NCI-H460 (cell line): ENCODE measurements around the gene LRRC63. TPM values are rescaled to one million over a fixed set of nuclear protein-coding genes. Genes with fewer than 3 reads are reported as not detected.
"Not testable (repeated sequence)": the region's sequence is repeated elsewhere in the genome, so short reads cannot be mapped to it uniquely, and the experiment has no call there.

Source experiments
- DNase-seq: peaks from one replicate; pipeline ENCODE4 v3.0.0-alpha.2; 2016; ENCODE audit warnings: low read depth; ENCODE audit errors: extremely low read depth
- total RNA-seq: library from RNA; depleted of rRNA; stranded (reverse); fragments of >200 nt; shearing (Covaris generic); gene quantifications from 2 replicates; pipeline ENCODE4 v1.2.3, GENCODE V29; 2014

The LRRC63 gene
- total RNA-seq, 1 experiment from 2014 or later: 25.2 TPM

DNA sequence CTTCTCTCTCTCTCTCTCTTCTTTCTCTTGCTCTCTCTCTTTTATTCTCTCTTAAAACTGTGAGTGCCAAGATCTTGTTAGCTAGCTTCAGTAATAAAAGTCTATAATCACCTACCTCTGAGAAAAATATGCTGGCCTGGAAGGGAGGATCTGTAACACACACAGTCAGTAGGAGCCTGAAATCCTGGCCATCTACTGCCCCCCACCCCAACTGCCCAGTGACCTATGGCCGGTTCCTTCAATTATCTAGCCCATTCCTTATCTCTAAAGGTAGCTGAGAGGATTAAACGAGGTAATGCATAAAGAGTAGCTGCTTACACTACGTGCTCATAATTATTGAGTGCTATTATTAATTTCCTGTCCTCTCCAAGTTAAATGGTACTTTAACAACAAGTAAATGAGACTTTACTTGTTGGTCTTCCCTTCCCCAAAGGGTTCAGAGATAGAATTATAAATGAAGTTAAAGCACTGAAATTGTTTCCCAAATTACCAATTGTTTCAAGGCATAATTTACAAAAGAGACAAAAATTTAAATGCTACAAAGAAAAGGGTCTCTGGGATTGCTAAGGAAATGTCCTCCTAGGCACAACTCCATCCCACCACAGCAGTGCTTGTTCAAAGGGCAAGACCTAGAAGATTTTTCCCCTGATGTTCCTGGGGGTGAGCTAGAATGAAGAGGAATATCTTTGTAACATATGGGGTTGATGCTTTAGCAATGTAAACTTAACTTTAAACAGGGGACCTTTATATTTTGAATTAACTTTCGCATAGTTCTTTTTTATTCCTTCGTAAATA, 31.6 kb upstream of the LRRC63 start:
- no peak for DNase-seq

DNA sequence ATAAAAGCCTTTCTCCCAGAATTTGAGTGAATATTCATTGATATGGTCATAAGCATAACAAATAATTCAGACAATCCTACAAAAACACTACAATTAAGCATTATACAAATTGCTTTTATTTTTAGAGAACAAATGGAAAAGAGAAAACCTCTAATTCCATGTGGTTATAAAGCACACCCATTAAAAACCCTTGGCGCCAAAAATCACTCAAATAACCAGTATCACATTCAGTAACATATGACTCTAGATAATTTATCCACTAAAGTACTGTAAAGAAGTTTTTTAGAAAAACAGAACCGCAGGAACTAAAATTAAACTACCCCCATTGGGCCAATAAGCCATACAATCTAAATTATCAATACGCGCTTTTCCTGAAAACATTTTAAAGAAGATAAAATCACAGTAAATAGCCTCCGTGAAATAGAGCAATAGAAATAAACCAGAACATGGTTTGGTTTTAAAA, 30.3 kb upstream of the LRRC63 start:
- DNase-seq: no peak

DNA sequence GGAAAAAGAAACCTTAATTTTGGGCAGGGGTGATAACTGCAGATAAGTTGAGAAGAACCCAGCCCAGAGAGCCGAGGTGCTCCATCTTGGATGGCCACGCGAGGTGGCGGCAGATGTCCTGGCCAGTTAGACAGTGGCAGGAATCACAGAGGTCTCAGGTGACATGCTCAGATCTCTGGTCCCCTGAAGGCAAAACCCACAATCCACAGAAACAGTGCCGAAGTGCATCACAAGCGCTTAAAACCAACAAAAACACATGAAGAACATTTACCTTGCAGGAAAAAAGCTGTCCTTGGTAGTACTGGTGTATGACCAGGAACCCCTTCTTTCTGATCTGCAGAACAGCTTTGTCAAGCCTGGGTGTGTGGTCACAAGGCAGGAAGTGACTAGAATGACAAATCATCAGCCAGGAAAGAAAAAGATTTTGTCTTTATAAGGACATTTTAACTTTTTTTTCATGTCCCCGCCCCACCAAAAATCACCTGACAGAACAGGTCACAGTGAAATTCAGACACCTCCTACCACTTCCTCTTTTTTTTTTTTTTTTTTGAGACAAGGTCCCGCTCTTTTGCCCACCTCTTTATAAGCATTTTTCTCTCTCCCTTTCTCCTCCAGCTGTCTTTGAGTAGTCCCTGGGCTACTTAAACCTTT, 29.8 kb upstream of the LRRC63 start, which contains the start of gene LCP1:
LCP1 (minus strand) TSS at position 338 of the 651 bp plus-strand sequence. CDS start 22,515 bp downstream, outside the sequence.
- DNase-seq: no peak

DNA sequence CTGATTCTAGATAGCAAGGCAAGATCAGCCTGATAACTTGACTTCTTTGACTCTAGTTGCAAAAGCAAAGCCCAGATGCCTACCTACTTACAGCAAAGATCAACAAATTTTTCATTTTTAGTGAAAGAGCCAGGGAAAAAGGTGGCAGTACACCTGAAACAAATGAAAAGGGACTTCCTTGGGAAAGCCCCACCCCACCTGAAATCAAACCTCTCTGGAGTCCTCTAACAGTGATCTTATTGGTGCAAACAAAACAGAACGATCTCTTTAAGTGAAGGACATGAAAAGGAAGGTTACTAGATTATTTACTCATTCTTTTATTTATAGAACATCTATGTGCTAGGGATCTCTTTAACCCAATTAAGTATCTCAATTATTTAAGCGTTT, 29.2 kb upstream of the LRRC63 start:
- DNase-seq: no peak

DNA sequence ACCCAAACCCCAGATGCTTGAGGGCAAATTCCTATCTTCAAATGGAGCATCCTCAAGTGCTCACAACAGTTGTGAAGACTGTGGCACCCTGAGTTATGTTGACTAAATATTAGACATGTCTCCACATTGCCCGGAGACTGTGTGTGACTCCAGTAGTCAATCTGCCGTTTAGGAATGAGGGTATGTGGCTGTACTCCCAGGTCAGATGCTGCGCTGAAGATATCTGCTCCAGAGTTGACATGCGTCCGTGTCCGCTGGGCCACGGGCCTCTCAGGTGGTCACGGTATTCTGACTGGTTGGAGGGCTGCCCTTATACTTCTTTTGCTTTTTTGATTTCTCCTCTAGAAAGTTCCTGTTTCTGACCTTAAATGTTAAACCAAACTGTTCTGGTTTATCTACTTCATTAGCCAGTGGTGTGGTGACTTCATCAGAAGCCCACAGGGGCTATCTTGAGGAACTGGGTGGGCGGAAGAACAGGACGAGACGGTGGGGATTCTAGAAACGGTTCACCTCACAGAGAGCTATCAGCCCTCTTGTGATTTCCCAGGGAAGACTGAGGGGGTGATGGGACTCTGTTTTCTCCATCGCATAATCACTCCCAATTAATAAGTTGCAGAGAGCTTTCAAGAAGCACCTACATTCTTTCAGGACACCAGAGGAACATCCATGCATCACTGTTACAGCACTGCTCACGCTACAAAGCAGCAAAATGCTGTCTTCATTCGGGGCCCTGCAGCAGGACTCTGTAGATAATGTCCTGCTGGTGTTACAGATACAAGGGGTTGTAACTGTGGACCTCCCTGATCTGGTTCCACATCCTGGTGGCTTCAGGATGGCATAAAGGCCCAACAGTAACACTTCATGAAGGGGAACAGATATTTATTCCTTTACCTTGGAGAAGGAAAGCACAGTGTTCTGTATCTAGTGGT, 28.4 kb upstream of the LRRC63 start:
- DNase-seq: no peak

DNA sequence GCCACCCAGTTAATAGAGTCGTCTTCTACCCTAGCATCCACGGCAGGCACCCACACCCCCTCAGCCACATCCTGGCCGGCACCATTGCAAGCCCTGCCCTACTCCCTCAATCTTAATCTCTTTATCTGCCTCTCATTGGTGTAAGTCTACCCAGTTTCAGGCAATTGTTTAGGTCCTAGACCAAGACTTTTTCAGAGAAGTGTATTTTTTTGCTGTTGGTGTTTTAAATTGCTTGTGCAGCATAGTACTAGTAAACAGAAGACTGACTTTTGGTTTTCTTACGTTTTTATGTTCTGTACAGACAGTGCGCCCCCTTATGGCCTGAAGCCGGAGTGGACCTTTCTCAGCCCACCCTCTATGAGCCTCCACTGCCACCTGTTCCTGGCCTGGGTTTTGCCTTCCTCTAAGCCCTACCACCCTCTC, 27.4 kb upstream of the LRRC63 start:
- DNase-seq: peak; percentile 12

DNA sequence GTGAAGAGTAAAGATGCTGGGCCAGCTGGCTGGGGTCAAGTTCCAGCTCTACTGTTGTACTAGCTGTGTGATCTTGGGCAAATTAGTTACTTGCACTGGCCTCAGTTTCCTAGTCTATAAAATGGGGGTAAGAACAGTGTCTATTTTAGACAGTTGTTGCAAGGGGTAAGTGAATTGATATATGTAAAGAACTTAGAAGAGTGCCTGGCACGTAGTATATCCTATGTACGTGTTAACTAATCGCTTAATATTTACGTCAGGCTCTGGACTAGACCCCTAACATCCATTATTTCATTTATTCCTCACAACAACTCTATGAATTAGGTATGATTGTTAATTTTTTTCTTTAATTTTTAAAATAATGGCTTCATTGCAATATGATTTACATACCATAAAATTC, 26.1 kb upstream of the LRRC63 start:
- DNase-seq: no peak

DNA sequence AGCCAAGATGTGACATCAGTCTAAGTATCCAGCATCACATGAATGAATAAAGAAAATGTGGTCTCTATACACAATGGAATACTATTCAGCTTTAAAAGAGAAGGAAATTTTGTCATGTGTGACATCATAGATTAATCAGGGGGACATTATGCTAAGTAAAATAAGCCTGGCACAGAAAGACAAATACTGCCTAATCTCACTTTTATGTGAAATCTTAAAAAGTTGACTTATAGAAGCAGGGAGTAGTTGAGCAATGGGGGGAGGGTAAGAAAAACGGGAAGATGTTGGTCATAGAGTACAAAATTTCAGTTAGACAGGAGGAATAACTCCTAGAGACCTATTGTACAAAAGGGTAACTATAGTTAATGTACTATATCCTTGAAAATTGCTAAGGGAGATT, 19.3 kb upstream of the LRRC63 start:
- no peak for DNase-seq

DNA sequence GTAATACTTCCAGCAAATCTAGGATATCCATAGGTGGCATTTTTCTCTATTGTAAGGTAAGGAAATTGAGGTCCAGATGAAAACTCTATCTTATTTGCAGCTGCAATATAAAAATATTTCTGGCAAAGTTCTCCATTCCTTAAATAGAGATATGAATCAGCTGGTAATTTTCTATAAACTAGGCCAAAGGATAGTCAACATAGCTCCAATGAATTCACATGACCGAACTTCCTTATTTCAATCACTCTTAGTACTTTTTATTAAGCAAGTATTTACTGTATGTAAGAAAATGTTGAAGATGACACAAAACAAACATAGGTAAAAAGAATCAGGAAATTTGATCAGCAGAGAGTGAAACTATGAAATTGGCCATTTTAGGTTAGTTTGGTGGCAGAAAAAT, 16.7 kb upstream of the LRRC63 start:
- DNase-seq: no peak

DNA sequence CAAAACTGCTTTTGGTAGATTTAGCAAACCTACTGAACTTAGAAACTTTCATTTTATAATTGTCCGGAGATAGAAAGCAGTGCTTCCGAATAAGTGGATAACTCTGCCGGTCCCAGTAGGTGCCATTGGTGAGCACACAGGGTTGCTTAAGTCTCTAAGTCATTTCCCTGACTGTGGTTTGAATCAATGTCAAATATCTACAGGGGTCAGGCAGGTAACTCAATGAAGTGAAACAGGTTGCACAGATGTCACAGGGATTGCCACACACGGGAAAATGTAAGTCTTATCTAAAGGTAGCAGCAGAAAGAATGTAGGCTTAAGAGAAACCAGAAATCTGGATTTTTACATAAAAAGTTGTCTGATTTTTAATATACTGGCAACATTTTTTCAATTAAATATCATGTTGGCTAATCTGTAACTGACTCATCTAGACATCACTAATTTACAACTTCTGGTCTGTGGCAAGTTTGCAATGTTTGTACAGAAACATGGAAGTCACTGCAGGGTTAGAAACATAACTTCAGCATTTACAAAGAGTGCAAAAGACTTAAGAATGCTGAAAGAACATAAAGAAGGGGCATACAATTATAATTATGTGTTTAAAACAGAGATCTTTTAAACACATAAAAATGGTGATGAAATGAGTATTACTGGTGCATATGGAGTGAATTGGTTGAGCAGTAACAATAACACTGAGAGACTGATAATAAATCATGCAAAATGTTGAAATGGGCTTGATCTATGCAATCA, 14.3 kb upstream of the LRRC63 start:
- no peak for DNase-seq

DNA sequence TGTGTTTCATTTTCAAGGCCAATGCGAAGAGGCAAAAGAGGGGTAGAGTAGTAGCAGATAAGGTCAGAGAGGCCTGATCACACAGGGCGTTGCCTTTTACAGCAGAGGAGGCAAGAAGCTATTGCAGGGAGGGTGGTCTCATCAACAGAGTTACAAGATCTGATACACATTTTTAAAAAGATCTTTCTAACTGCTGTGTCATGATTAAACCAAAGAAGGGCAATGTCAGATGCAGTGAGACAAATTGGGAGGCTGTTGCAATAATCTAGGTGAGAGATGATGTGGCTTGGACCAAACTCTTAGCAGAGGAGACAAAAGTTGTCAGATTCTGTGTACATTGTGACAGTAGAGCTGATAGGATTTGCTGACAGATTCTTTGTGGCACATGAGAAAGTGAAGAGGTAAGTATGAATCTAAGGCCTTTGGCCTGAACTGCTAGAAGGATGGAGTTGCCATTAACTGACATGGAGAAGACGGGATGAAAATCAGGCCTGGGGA, 13.0 kb upstream of the LRRC63 start:
- DNase-seq: no peak

DNA sequence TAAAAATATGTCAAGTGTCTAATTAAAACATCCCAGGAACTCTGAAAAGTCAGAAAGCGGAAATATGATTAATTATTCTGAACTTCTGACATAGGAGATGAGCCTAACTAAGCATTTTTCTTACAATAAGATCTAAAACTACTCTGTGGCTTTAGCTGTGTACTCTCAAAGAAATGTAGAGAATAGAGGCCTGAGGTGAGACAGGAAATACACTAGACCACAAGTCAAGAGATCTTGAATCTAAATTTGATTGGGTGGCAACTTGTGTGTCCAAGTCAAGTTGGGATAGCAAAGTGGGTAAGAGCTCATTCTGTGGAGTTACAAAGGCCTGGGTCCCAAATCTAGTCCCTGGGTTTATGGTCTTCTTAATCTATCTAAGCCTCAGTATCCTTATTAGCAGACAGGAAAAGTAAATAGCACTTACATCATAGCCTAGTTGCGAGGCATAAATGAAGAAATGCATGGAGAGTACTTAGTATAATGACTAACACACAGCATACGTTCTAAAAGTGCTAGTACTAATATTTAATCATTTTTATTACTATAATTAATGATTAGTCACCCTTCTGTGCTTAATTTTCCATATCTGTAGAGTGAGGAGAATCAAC, 9.4 kb upstream of the LRRC63 start:
- DNase-seq: no peak

DNA sequence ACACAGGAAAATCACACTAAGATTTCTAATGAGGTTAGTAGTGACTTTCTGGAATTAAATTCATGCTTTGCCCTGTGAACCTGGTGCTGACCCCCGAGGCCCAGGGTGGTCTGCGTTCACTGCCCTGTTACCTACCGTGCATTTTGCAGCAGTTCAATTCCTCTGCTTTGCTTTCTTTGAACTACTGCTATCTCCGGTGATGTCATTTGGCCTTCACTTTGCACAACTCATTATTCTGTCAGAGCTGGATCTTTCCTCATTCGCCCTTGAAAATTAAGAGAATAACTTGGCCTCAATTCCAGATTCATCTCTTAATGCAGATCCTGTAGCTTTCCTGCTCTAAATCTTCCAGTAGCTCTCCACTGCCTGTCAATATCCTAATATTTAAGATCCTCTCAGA, 8.8 kb upstream of the LRRC63 start:
- no peak for DNase-seq

DNA sequence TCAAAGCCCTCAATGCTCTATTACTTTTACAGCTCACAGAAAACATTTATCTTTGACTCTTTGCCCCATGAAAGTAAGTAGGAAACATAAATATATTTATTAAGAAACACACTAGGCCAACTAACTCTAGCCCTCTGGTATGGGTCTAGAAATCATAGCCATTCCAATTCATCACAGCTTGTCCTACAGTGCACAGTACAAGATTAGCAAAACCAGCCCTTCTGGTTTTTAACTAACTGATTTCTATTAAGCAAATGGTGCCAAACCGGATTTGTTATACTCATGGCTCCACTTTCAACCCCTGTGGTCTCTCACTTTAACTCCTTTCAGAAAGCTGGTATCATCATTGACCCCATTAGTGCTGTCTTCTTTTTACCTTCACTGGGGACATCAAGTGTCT, 5.6 kb upstream of the LRRC63 start:
- no peak for DNase-seq

DNA sequence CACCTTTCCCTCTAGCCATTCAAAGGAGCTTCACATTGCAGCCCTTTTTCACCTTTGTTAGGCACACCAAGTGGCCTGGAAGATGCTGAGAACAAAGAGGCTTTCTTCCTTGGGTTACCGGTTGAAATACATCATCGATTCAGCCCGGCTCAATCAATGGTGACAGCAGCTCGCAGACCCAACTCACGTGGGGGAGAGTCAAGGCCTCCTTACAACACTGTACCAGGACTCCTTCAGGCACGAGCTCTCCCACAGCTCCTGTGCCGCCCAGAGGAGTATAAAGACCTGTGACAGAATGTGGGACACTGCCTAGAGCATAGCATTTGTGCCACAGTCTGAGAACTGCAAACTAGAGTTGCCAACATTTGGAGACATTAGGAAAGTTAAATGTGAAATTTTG, 3.9 kb upstream of the LRRC63 start:
- DNase-seq: no peak

DNA sequence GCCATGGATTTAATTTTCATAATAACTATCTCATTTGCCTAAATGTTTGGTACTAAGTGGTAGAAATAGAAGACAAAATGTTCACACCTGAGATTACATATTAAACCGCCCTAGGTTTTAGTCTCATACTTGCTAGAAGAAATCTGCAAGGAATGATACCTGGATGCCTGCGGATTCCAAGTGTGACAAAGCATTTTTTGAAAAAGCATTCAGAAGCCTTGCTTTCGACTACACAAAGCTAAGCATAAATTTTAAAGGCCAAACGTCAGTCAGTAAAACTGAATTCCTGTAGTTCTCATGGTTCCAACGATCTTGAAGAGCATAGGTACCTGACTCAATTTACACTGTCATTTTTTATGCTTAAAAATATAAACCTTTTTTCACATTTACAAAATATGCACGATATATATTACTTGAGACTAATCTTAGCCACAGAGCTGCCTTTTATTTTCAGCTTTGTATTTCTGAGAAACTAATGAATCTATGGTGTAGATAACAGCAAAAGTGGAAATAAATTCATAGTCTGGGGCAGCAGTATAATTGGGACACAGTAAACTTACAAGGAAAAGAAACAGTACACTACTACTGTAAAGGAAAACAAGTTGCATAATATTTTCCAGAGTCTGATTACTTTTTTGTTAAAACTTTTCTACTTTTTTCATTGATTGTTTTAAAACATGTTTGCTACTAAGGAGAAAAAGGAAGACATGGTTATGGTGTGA, 1.2 kb upstream of the LRRC63 start:
- DNase-seq: peak; percentile 32

DNA sequence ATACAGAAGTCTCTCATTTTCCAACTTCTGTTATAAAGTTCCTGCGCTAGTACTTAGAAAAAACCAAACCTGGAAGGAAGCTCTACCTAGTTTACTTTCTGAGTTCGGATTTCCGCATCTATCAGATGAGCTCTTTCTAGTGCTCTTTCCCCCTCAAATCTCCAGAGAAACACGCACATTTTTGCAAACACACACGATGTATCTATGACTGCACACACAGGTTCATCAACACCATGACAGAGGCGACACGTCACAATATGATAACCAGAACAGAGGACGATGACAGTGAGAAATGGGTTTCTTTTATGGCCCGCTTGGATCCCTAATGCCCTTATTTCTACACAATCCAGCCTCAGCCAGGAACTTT, 629 bp upstream of the LRRC63 start:
- DNase-seq: peak; percentile 69

DNA sequence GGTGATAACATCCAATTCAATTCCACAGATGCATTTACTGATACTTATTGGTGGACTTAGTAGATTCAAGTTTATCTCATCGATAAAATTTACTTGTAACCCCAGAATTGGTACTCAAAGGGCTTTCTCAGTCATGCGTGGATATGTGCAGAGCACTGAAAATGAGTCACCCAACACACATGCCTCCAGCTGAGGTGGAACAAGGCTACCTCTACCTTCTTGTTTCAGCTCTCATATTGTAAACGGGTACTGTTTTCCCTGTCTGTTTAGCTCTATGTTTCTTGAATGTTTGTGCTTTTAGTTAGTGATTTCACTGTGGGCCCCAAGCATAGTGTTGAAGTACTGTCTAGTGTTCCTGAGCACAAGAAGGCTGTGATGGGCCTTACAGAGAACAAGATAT, 1.5 kb downstream of the LRRC63 start:
- DNase-seq: no peak

DNA sequence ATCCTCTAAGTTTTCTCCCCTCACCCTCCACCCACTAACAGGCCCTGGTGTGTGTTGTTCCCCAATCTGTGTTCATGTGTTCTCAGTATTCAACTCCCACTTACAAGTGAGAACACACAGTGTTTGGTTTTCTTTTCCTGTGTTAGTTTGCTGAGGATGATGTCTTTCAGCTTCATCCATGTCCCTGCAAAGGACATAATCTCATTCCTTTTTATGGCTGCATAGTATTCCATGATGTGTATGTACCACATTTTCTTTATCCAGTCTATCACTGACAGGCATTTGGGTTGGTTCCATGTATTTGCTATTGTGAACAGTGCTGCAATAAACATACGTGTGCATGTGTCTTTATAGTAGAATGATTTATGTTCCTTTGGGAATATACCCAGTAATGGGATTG, 3.0 kb downstream of the LRRC63 start:
- DNase-seq: not testable (repeated sequence)
